Skin of body (tissue), 2 donors: ENCODE results near the gene KCNT2. TPM values are rescaled to one million over a fixed set of nuclear protein-coding genes. Genes with fewer than 3 reads are reported as not detected.
"Not testable (repeated sequence)": the region's sequence is repeated elsewhere in the genome, so short reads cannot be mapped to it uniquely, and the experiment has no call there.

Experiments used
- DNase-seq: peaks from one replicate; lab custom pipeline; 2025; lab: John Stamatoyannopoulos, UW
- total RNA-seq: library from RNA; depleted of rRNA; stranded (reverse); fragments of >200 nt; gene quantifications from one replicate; pipeline ENCODE4 v1.2.3, GENCODE V29; 2014

KCNT2 gene
- total RNA-seq, result 5.1 TPM

- peak; percentile 68 for DNase-seq
Observed at GRCh38 chr1:196608390-196609369, at the start of gene KCNT2. KCNT2 (minus strand) TSS chr1:196608440; CDS start chr1:196608309, 131 bp downstream.

GRCh38 chr1:196655494-196655893 is 47.3 kb upstream of the KCNT2 start:
- DNase-seq, result no peak

GRCh38 chr1:196655071-196655470 is 46.8 kb upstream of the KCNT2 start:
- DNase-seq, result no peak

- no peak for DNase-seq
Observed at GRCh38 chr1:196654271-196654670, 46.0 kb upstream of the KCNT2 start.

GRCh38 chr1:196651637-196652215 is 43.5 kb upstream of the KCNT2 start, which contains the start of gene CFH:
CFH (plus strand) TSS chr1:196652043; CDS start chr1:196652118, 75 bp downstream.
- DNase-seq, result peak; percentile 15

GRCh38 chr1:196651079-196651478 is 42.8 kb upstream of the KCNT2 start:
- no peak for DNase-seq

GRCh38 chr1:196650403-196650802 is 42.2 kb upstream of the KCNT2 start:
- no peak for DNase-seq

GRCh38 chr1:196649990-196650389 is 41.8 kb upstream of the KCNT2 start:
- DNase-seq, result no peak

- DNase-seq, result no peak
Observed at GRCh38 chr1:196640976-196641375, 32.7 kb upstream of the KCNT2 start.

- not testable (repeated sequence) for DNase-seq
Observed at GRCh38 chr1:196639291-196639690, 31.1 kb upstream of the KCNT2 start.

GRCh38 chr1:196638466-196638865 is 30.2 kb upstream of the KCNT2 start:
- DNase-seq, result no peak

- no peak for DNase-seq
Observed at GRCh38 chr1:196637606-196638005, 29.4 kb upstream of the KCNT2 start.

GRCh38 chr1:196628838-196629237 is 20.6 kb upstream of the KCNT2 start:
- no peak for DNase-seq

GRCh38 chr1:196623079-196623478 is 14.8 kb upstream of the KCNT2 start:
- DNase-seq, result no peak

GRCh38 chr1:196619721-196620120 is 11.5 kb upstream of the KCNT2 start:
- DNase-seq, result no peak

GRCh38 chr1:196611873-196612272 is 3.6 kb upstream of the KCNT2 start:
- no peak for DNase-seq

- no peak for DNase-seq
Observed at GRCh38 chr1:196609370-196609737, 1.1 kb upstream of the KCNT2 start.

GRCh38 chr1:196607981-196608380 is 259 bp downstream of the KCNT2 start:
- DNase-seq, result no peak

GRCh38 chr1:196603651-196604050 is 4.6 kb downstream of the KCNT2 start:
- no peak for DNase-seq

- DNase-seq, result no peak
Observed at GRCh38 chr1:196598942-196599748, 9.1 kb downstream of the KCNT2 start.

GRCh38 chr1:196594700-196595099 is 13.5 kb downstream of the KCNT2 start:
- DNase-seq, result no peak

GRCh38 chr1:196593955-196594354 is 14.3 kb downstream of the KCNT2 start:
- no peak for DNase-seq
